HUES64 (cell line): ENCODE data around the gene KANK2. TPM values are rescaled to one million over a fixed set of nuclear protein-coding genes. Genes with fewer than 3 reads are reported as not detected.

Source experiments
- H3K27ac ChIP-seq: 2 replicates; pipeline ENCODE4 v1.7.0; 2013; ENCODE audit warnings: low read depth, low read length, inconsistent platforms
- H3K27me3 ChIP-seq: 2 replicates; pipeline ENCODE4 v1.6.1; 2013; ENCODE audit warnings: mild to moderate bottlenecking, low read length; ENCODE audit not compliant: insufficient read depth
- H3K36me3 ChIP-seq: 2 replicates; pipeline ENCODE4 v1.6.1; 2013; ENCODE audit warnings: mild to moderate bottlenecking, low read length; ENCODE audit not compliant: insufficient read depth
- H3K4me1 ChIP-seq: 2 replicates; pipeline ENCODE4 v1.6.1; 2013; ENCODE audit warnings: mild to moderate bottlenecking, low read length, moderate library complexity; ENCODE audit not compliant: insufficient read depth
- H3K4me3 ChIP-seq: 2 replicates; pipeline ENCODE4 v1.5.1; 2013; ENCODE audit warnings: mild to moderate bottlenecking, low read length, moderate library complexity
- H3K9ac ChIP-seq: 2 replicates; pipeline ENCODE4 v1.6.1; 2013; ENCODE audit warnings: mild to moderate bottlenecking, low read depth, low read length
- H3K9me3 ChIP-seq: 2 replicates; pipeline ENCODE4 v1.6.1; 2013; ENCODE audit warnings: low read depth, low read length; ENCODE audit not compliant: insufficient read depth
- WGBS: fragments of 150-250, 120-280 bp; methylation state at CpG from one replicate; pipeline ENCODE4 v1.1.7; 2013; ENCODE audit warnings: missing lambda C conversion rate; 5-methylcytosine and 5-hydroxymethylcytosine counted together
- polyA plus RNA-seq, 2 experiments: library from polyadenylated mRNA; stranded (reverse); fragments of 50-300 nt; gene quantifications; one replicate each; pipeline ENCODE4 v1.2.3, GENCODE V29; 2013

Gene KANK2
- polyA plus RNA-seq (2013, experiment 1 of 2): 34.1 TPM
- 32.4 TPM for polyA plus RNA-seq (2013, experiment 2 of 2)

DNA sequence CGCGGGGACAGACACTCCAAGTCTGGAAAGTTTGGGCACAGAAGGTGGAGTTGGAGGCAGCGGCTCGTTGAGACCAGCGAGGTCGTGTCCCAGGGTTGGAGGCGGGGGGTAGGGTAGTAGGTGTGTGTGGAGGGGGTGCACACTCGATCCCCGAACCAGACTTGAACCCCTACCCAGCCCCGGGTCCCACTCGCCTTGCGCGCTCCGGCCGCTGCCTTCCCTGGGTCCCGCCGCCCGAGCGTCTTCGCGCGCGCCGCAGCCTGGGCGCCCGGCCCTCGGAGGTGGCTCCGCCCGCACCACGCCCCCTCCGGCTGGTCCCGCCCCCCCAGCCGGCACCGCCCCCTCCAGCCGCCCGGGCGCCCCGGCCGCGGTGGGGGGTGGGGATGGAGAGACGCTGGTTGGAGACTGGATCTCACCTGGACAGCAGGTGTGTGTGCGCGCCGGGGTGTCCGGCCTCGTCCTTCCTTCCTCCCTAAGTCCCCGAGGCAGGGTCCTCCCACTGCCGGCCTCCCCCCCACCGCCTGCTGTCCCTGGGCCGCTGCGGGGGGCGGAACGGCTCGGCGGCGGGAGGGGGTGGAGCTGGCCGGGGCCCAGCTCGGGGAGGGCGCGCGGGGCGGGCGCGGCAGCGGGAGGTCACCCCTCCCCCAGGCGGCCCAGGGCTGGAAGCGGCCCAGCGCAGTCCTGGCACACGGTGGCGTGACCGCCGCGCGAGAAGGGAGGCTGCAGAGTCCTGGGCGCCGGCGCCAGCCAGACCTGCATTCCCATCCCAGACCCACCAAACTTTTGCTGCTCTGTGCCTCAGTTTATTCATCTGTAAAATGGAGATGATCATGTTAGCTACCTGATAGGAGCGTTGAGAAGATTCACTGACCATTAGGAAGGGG lies at the start of gene KANK2:
Gene KANK2, minus strand, starts transcription at position 255 of the 884 bp plus-strand sequence. CDS start 3,034 bp downstream, outside the sequence.
- H3K9ac ChIP-seq: peak within 1 kb of the TSS; percentile 63
- H3K27me3 ChIP-seq: no peaks in the 10 kb centered on the region
- peak within 1 kb of the TSS; percentile 70; the same call in 1 of the 2 replicates for H3K27ac ChIP-seq
- H3K4me1 ChIP-seq: no peaks in the 10 kb centered on the region
- WGBS: 1% methylated on average over 74 of the region's 78 CpGs
- H3K9me3 ChIP-seq: no peaks in the 10 kb centered on the region
- H3K4me3 ChIP-seq: peak within 1 kb of the TSS; percentile 92
- H3K36me3 ChIP-seq: peaks cover 29% of the 10 kb centered on the region

- Histone ChIP-seq H3K4me3 (no peak overlapping the region), H3K4me1 (0 out of 2 replicates have a peak, but pooled peaks cover 4% of the 10 kb centered on the region), H3K9ac (no peak overlapping the region), H3K9me3 (no peaks in the 10 kb centered on the region), H3K27ac (no peak overlapping the region), H3K36me3 (peaks cover 46% of the 10 kb centered on the region), H3K27me3 (no peaks in the 10 kb centered on the region)
- WGBS: 94% methylated on average over 11 of the region's 11 CpGs
Observed at GRCh38 chr19:11246941-11247340, 49.6 kb upstream of the KANK2 start.

- Histone ChIP-seq H3K9me3 (no peaks in the 10 kb centered on the region), H3K9ac (no peak overlapping the region)
- 98% methylated on average over 5 of the region's 5 CpGs for WGBS
Observed at GRCh38 chr19:11244846-11245589, 47.7 kb upstream of the KANK2 start.

GRCh38 chr19:11243798-11244169 lies 46.4 kb upstream of the KANK2 start:
- Histone ChIP-seq H3K9ac (no peak overlapping the region), H3K27me3 (no peaks in the 10 kb centered on the region), H3K4me3 (0 out of 2 replicates have a peak overlapping the region, but pooled peaks have one; percentile 24), H3K36me3 (peaks cover 47% of the 10 kb centered on the region), H3K4me1 (0 out of 2 replicates have a peak, but pooled peaks cover 4% of the 10 kb centered on the region), H3K9me3 (no peaks in the 10 kb centered on the region), H3K27ac (no peak overlapping the region)
- 94% methylated on average over 7 of the region's 7 CpGs for WGBS

More at GRCh38 chr19:11244846-11245589, 47.7 kb upstream of the KANK2 start:
- Histone ChIP-seq H3K27ac (no peak overlapping the region), H3K36me3 (peaks cover 43% of the 10 kb centered on the region), H3K4me1 (0 out of 2 replicates have a peak, but pooled peaks cover 4% of the 10 kb centered on the region), H3K4me3 (no peak overlapping the region), H3K27me3 (no peaks in the 10 kb centered on the region)

DNA sequence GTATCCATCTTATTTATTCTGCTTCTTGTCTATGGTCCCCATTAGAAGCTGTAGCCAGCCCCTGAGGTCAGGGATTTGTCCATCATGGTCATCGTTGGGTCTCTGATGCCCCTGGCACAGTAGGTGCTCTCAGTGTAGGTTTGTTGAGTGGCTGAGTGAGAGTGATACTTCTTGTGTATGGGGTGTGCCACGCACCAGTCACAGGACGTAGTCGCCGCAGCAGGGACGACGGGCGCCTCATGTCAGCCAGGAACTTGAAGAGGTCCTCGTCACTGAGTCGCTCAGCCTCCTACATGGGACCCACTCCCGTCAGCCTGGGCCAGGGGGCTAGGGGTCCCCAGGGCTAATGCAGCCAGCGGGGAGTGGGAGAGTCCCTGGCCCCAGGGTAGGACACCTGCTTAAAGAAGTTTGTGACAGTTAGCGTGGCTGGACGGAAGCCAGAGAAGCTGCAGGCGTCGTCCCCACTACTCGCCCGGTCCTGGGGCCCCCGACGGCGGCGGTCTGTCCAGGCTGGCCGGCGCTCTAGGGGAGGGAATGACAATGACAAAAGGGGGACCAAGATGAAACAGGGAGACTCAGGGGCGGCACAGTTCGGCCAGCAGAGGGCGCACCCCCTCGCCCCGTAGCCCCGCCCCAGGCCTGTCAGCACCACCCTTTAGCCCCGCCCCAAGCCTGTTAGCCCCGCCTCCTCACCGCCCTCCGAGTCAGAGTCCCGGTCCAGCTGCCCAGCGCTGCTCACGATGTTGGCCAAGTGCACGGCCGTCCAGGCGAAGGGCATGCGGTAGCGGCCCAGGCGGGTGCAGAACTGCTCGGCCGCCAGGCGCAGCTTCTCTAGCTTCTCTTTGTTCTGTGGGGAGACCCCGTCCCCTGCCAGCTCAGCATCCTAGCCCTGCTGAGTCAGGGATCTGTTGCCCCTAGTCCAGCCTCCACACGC lies 45.8 kb upstream of the KANK2 start:
- peaks cover 44% of the 10 kb centered on the region for H3K36me3 ChIP-seq
- no peaks in the 10 kb centered on the region for H3K27me3 ChIP-seq
- WGBS: 34% methylated on average over 48 of the region's 48 CpGs
- H3K9me3 ChIP-seq: no peaks in the 10 kb centered on the region
- H3K27ac ChIP-seq: no peak overlapping the region
- 0 out of 2 replicates have a peak overlapping the region, but pooled peaks have one; percentile 24 for H3K4me3 ChIP-seq
- no peak overlapping the region for H3K9ac ChIP-seq
- H3K4me1 ChIP-seq: 0 out of 2 replicates have a peak, but pooled peaks cover 4% of the 10 kb centered on the region

GRCh38 chr19:11242025-11242424 lies 44.7 kb upstream of the KANK2 start:
- WGBS: 92% methylated on average over 10 of the region's 11 CpGs
- Histone ChIP-seq H3K36me3 (peaks cover 40% of the 10 kb centered on the region), H3K27ac (no peak overlapping the region), H3K9ac (no peak overlapping the region), H3K27me3 (no peaks in the 10 kb centered on the region), H3K9me3 (no peaks in the 10 kb centered on the region), H3K4me3 (no peak overlapping the region), H3K4me1 (0 out of 2 replicates have a peak, but pooled peaks cover 4% of the 10 kb centered on the region)

DNA sequence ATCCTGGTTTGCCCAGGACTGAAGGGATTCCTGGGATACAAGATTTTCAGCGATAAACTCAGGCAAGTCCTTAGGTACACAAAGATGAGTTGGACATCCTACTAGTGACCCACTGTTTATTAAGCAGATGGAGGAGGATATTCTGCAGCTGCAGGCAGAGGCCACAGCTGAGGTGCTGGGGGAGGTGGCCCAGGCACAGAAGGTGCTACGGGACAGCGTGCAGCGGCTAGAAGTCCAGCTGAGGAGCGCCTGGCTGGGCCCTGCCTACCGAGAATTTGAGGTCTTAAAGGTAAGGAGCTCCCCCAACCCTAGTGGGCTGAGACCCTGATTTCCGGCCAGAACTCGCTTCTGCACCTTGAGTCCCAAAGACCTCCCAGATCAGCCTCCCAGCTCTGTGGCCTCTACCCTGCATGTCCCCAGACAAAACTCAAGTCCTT lies 42.7 kb upstream of the KANK2 start:
- H3K27me3 ChIP-seq: no peaks in the 10 kb centered on the region
- WGBS: 93% methylated on average over 8 of the region's 8 CpGs
- H3K4me3 ChIP-seq: no peak overlapping the region
- H3K9ac ChIP-seq: no peak overlapping the region
- peaks cover 36% of the 10 kb centered on the region for H3K36me3 ChIP-seq
- no peaks in the 10 kb centered on the region for H3K9me3 ChIP-seq
- no peak overlapping the region for H3K27ac ChIP-seq
- 0 out of 2 replicates have a peak, but pooled peaks cover 4% of the 10 kb centered on the region for H3K4me1 ChIP-seq

DNA sequence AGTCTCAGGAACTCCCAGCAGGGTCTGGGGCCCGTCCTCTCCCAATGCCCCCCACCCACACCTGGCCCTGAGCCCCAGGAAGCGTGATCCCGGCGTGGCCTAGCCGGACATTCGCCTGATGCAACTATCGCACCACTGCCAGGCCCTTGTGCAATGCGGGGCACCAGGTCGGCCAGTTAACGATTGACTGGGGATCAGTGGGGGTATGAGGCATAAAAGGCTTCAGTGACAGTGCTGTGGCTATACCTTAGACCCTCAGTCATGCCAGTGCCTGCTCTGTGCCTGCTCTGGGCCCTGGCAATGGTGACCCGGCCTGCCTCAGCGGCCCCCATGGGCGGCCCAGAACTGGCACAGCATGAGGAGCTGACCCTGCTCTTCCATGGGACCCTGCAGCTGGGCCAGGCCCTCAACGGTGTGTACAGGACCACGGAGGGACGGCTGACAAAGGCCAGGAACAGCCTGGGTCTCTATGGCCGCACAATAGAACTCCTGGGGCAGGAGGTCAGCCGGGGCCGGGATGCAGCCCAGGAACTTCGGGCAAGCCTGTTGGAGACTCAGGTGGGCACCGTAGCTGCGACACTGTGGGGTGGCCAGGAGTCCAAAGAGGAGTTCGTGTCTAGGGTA lies 42.1 kb upstream of the KANK2 start, which contains the start of gene ANGPTL8:
Gene ANGPTL8, plus strand, starts transcription at position 243 of the 624 bp plus-strand sequence. Its CDS starts 19 bp downstream, at position 262.
- Histone ChIP-seq H3K9me3 (no peaks in the 10 kb centered on the region), H3K4me1 (0 out of 2 replicates have a peak, but pooled peaks cover 4% of the 10 kb centered on the region), H3K36me3 (peaks cover 38% of the 10 kb centered on the region), H3K4me3 (no peak within 1 kb of the TSS), H3K9ac (no peak within 1 kb of the TSS), H3K27me3 (no peaks in the 10 kb centered on the region), H3K27ac (no peak within 1 kb of the TSS)
- 93% methylated on average over 23 of the region's 23 CpGs for WGBS

- no peaks in the 10 kb centered on the region for H3K9me3 ChIP-seq
- no peak overlapping the region for H3K27ac ChIP-seq
- no peaks in the 10 kb centered on the region for H3K27me3 ChIP-seq
- 97% methylated on average over 6 of the region's 6 CpGs for WGBS
- H3K9ac ChIP-seq: no peak overlapping the region
- peaks cover 38% of the 10 kb centered on the region for H3K36me3 ChIP-seq
- 0 out of 2 replicates have a peak, but pooled peaks cover 4% of the 10 kb centered on the region for H3K4me1 ChIP-seq
- H3K4me3 ChIP-seq: no peak overlapping the region
Observed at GRCh38 chr19:11238781-11239376, 41.5 kb upstream of the KANK2 start.
